ENCODE measurements around the gene NRCAM.

DNA sequence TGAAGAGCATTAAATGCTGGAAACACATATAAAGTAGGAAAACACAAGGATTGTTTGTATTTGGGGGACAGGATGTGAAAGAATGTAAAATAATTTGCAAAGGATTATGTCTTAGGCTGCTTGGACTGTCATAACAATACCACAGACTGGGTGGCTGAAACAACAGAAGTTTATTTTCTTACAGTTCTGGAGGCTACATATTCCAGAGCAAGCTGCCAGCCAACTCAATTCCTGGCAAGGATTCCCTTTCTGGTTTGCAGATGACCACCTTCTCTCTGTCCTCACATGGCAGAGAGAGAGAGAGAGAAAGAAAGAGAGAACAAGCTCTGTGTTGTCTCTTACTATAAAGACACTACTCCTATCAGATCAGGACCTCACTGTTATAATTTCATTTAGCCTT lies 317.3 kb downstream of the NRCAM start:
- TF ChIP-seq SMC3 (IDR thresholded peaks at IDR 0.05) (no peak), EP300 (IDR thresholded peaks at IDR 0.05) (no peak)
- TF ChIP-seq, protein P1, sequence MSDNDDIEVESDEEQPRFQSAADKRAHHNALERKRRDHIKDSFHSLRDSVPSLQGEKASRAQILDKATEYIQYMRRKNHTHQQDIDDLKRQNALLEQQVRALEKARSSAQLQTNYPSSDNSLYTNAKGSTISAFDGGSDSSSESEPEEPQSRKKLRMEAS (IDR thresholded peaks at IDR 0.05), result no peak
- TF ChIP-seq, protein P2, sequence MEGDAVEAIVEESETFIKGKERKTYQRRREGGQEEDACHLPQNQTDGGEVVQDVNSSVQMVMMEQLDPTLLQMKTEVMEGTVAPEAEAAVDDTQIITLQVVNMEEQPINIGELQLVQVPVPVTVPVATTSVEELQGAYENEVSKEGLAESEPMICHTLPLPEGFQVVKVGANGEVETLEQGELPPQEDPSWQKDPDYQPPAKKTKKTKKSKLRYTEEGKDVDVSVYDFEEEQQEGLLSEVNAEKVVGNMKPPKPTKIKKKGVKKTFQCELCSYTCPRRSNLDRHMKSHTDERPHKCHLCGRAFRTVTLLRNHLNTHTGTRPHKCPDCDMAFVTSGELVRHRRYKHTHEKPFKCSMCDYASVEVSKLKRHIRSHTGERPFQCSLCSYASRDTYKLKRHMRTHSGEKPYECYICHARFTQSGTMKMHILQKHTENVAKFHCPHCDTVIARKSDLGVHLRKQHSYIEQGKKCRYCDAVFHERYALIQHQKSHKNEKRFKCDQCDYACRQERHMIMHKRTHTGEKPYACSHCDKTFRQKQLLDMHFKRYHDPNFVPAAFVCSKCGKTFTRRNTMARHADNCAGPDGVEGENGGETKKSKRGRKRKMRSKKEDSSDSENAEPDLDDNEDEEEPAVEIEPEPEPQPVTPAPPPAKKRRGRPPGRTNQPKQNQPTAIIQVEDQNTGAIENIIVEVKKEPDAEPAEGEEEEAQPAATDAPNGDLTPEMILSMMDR (IDR thresholded peaks at IDR 0.05), result no peak
